ENCODE measurements around the gene UVSSA.

DNA sequence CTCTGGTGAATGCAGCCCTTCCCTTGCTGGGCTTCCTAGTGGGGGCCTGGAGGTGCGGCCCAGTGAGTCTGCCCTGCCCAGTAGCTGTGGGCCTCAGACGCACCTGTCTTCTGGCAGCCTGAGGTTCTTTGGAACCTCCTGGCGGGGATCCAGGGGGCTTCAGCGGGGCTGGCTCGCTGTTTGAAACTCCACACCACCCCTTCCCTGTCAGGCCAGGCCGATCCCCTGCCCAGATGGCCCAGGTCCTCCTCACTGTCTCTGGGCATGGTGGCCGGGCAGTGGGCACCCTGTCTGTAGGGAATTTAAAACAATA lies 69.9 kb downstream of the UVSSA start:
- TF ChIP-seq, protein P1, sequence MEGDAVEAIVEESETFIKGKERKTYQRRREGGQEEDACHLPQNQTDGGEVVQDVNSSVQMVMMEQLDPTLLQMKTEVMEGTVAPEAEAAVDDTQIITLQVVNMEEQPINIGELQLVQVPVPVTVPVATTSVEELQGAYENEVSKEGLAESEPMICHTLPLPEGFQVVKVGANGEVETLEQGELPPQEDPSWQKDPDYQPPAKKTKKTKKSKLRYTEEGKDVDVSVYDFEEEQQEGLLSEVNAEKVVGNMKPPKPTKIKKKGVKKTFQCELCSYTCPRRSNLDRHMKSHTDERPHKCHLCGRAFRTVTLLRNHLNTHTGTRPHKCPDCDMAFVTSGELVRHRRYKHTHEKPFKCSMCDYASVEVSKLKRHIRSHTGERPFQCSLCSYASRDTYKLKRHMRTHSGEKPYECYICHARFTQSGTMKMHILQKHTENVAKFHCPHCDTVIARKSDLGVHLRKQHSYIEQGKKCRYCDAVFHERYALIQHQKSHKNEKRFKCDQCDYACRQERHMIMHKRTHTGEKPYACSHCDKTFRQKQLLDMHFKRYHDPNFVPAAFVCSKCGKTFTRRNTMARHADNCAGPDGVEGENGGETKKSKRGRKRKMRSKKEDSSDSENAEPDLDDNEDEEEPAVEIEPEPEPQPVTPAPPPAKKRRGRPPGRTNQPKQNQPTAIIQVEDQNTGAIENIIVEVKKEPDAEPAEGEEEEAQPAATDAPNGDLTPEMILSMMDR (IDR thresholded peaks at IDR 0.05), result no peak
- TF ChIP-seq POLR2A (IDR thresholded peaks at IDR 0.05) (no peak), POLR2AphosphoS5 (IDR thresholded peaks at IDR 0.05) (no peak)

Measured in breast epithelium (tissue), 3 donors.